Osteocyte (in vitro differentiated cells): ENCODE results near the gene RNF213. TPM values are rescaled to one million over a fixed set of nuclear protein-coding genes. Genes with fewer than 3 reads are reported as not detected.
A peak's percentile ranks its signal among the peaks of the same experiment; 100 is the strongest.

Experiments used
- DNase-seq: peaks from one replicate; pipeline ENCODE4 v3.0.0; 2021; ENCODE audit warnings: mixed read lengths; ENCODE audit not compliant: unreplicated experiment; ENCODE audit errors: extremely low spot score
- H3K27ac Mint-ChIP-seq: one replicate; pipeline ENCODE4 v1.8.0; 2021; ENCODE audit warnings: mild to moderate bottlenecking, mixed read lengths; ENCODE audit not compliant: unreplicated experiment
- H3K27me3 Mint-ChIP-seq: one replicate; pipeline ENCODE4 v1.8.0; 2021; ENCODE audit warnings: mixed read lengths; ENCODE audit not compliant: unreplicated experiment
- H3K36me3 Mint-ChIP-seq: one replicate; pipeline ENCODE4 v1.8.0; 2021; ENCODE audit warnings: mixed read lengths; ENCODE audit not compliant: unreplicated experiment
- H3K4me1 Mint-ChIP-seq: one replicate; pipeline ENCODE4 v1.8.0; 2021; ENCODE audit warnings: mixed read lengths; ENCODE audit not compliant: unreplicated experiment
- H3K4me3 Mint-ChIP-seq: one replicate; pipeline ENCODE4 v1.8.0; 2021; ENCODE audit warnings: mild to moderate bottlenecking, moderate library complexity, mixed read lengths; ENCODE audit not compliant: unreplicated experiment
- H3K9me3 Mint-ChIP-seq: one replicate; pipeline ENCODE4 v1.8.0; 2021; ENCODE audit warnings: mixed read lengths; ENCODE audit not compliant: unreplicated experiment
- CTCF ChIP-seq: fragments of 200-600 bp; sonication (generic); IDR thresholded peaks from 2 replicates; pipeline ENCODE4 v1.5.0; 2021; ENCODE audit warnings: antibody characterized with exemption, mild to moderate bottlenecking, moderate library complexity
- total RNA-seq: library from RNA; stranded (reverse); gene quantifications from 2 replicates; pipeline ENCODE4 v1.2.1, GENCODE V29; 2021

Gene RNF213
- total RNA-seq, 1 donor from 2014 or later = 106 TPM

GRCh38 chr17:80413771-80414507 lies 153.3 kb downstream of the RNF213 start:
- Mint-ChIP-seq H3K27me3 (peaks cover 3% of the 10 kb centered on the region), H3K27ac (peak overlapping the region; percentile 98), H3K4me3 (peak overlapping the region; percentile 88), H3K4me1 (peaks cover 26% of the 10 kb centered on the region), H3K36me3 (peaks cover 7% of the 10 kb centered on the region), H3K9me3 (no peaks in the 10 kb centered on the region)
- TF ChIP-seq CTCF = no peak
- no peak for DNase-seq

GRCh38 chr17:80414508-80414802 lies 153.8 kb downstream of the RNF213 start:
- TF ChIP-seq CTCF = peak; percentile 19
- no peak for DNase-seq
- H3K9me3 Mint-ChIP-seq = no peaks in the 10 kb centered on the region
- peak overlapping the region; percentile 98 for H3K27ac Mint-ChIP-seq
- peaks cover 8% of the 10 kb centered on the region for H3K36me3 Mint-ChIP-seq
- peaks cover 26% of the 10 kb centered on the region for H3K4me1 Mint-ChIP-seq
- H3K4me3 Mint-ChIP-seq = peak overlapping the region; percentile 88
- H3K27me3 Mint-ChIP-seq = peaks cover 3% of the 10 kb centered on the region

GRCh38 chr17:80414803-80415625 lies 154.4 kb downstream of the RNF213 start, which contains the start of gene ENDOV:
TSS of gene ENDOV (plus strand) at chr17:80415167. CDS start at chr17:80415195, 28 bp downstream.
- peak within 1 kb of the TSS; percentile 88 for H3K4me3 Mint-ChIP-seq
- H3K27ac Mint-ChIP-seq = peak within 1 kb of the TSS; percentile 98
- peaks cover 26% of the 10 kb centered on the region for H3K4me1 Mint-ChIP-seq
- DNase-seq = peak; percentile 96
- H3K36me3 Mint-ChIP-seq = peaks cover 13% of the 10 kb centered on the region
- H3K27me3 Mint-ChIP-seq = peaks cover 3% of the 10 kb centered on the region
- no peaks in the 10 kb centered on the region for H3K9me3 Mint-ChIP-seq
- TF ChIP-seq CTCF = no peak

- TF ChIP-seq CTCF = no peak
- peaks cover 15% of the 10 kb centered on the region for H3K36me3 Mint-ChIP-seq
- DNase-seq = no peak
- H3K4me1 Mint-ChIP-seq = peaks cover 26% of the 10 kb centered on the region
- no peaks in the 10 kb centered on the region for H3K9me3 Mint-ChIP-seq
- H3K27ac Mint-ChIP-seq = peak overlapping the region; percentile 98
- peak overlapping the region; percentile 88 for H3K4me3 Mint-ChIP-seq
- peaks cover 3% of the 10 kb centered on the region for H3K27me3 Mint-ChIP-seq
Measured at GRCh38 chr17:80415626-80416137, 155.0 kb downstream of the RNF213 start.
